ENCODE results near the gene FZR1.

The FZR1 gene

DNA sequence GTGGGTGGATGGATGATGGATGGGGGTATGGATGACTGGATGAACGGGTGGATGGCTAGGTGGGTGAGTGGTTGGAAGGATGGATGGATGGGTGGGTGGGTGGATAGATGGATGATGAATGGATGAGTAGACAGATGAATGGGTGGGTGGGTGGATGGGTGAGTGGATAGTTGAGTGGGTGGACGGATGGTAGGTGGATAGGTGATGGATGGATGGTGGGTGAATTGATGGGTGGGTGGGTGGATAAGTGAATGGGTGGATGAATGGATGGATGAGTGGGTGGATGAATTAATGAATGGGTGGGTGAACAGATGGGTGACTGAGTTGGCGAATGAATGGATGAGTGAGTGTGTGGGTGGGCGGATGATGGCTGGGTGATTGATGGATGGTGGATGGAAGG is 30.7 kb upstream of the FZR1 start:
- FAIRE-seq = no peak
- no peak for DNase-seq (ENCODE audit: insufficient read length, low spot score)
- TF ChIP-seq, protein P1, sequence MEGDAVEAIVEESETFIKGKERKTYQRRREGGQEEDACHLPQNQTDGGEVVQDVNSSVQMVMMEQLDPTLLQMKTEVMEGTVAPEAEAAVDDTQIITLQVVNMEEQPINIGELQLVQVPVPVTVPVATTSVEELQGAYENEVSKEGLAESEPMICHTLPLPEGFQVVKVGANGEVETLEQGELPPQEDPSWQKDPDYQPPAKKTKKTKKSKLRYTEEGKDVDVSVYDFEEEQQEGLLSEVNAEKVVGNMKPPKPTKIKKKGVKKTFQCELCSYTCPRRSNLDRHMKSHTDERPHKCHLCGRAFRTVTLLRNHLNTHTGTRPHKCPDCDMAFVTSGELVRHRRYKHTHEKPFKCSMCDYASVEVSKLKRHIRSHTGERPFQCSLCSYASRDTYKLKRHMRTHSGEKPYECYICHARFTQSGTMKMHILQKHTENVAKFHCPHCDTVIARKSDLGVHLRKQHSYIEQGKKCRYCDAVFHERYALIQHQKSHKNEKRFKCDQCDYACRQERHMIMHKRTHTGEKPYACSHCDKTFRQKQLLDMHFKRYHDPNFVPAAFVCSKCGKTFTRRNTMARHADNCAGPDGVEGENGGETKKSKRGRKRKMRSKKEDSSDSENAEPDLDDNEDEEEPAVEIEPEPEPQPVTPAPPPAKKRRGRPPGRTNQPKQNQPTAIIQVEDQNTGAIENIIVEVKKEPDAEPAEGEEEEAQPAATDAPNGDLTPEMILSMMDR (IDR thresholded peaks at IDR 0.05; ENCODE audit: insufficient read depth, missing control alignments) = no peak

DNA sequence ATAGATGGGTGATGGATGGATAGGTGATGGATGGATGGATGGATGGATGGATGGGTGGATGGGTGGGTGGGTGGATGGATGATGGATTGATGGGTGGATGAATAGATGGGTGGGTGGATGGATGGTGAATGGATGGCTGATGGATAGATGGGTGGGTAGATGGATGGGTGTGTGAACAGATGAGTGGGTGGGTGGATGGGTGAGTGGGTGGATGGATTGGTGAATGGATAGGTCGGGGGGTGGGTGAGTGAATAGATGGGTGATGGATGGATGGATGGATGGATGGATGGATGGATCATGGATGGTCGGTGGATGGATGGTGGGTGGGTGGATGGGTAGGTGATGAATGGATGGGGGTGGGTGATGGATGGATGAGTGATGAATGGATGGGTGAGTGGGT is 29.3 kb upstream of the FZR1 start:
- DNase-seq (ENCODE audit: insufficient read length, low spot score) (no peak), FAIRE-seq (no peak)
- TF ChIP-seq, protein P1 (IDR thresholded peaks at IDR 0.05; ENCODE audit: insufficient read depth, missing control alignments) = no peak

DNA sequence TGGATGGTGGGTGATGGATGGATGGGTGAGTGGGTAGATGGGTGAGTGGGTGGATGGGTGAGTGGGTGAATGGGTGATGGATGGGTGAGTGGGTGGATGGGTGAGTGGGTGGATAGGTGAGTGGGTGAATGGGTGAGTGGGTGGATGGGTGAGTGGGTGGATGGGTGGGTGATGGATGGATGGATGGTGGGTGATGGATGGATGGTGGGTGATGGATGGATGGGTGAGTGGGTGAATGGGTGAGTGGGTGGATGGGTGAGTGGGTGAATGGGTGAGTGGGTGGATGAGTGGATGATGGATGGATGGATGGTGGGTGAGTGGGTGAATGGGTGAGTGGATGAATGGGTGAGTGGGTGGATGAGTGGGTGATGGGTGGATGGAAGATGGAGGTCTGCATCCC is 28.6 kb upstream of the FZR1 start:
- TF ChIP-seq, protein P1 (IDR thresholded peaks at IDR 0.05; ENCODE audit: insufficient read depth, missing control alignments) = no peak
- DNase-seq (ENCODE audit: insufficient read length, low spot score) (no peak), FAIRE-seq (no peak)

DNA sequence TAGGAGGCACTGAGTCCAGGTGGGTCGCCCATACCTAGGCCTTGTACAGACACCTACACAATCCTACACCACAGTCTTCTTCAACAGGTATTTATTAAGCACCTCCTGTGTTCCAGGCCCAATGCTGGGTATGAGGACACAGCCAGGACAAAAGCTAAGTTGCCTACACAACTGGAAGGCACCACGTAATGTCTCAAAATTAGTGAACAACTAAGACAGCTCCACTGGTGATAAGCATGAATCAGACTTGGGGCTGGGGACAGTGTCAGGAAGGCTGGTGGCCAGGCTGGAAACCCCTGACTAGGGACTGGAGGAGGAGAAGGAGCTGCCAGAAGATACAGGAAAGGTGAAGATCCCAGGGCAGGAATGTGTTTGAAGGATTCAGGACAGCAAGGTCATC is 28.2 kb upstream of the FZR1 start:
- no peak for FAIRE-seq

DNA sequence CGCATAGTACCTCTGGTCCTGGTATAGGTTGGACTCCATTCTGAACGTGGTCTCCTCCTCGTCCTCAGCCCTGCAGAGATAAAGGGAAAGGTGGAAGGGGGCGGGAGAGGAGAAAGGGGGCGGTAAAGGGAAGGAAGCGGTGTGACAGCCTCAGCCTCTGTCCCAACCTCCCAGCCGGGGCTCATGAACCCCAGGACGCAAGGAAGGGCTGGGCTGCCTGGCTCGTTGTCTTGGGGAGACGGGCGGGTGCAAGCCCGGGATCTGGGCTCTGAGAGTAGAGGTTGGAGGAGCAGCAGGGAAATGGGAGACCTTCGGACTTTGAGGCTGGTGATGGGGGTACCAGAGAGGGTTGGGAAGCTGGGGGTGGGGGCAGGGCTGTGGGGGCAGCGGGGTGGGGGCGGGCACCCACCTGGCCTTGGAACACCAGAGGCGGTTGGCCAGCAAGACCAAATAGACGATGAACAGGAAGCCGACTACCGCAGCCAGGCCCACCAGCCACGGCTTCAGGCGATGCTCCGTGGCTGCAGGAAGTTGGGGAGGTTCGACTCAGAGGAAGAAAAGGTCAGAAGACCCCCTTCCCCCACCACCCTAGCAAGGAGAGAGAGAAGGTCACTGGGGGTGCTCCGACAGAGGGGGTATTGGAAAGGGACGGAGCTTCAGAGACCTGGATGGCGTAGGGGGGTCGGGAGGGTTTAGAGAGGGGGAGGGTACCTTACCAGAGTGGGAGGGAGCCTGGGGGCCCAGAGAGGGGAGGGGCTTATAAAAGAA is 27.5 kb upstream of the FZR1 start:
- TF ChIP-seq, protein P1 (IDR thresholded peaks at IDR 0.05; ENCODE audit: insufficient read depth, missing control alignments) = no peak
- FAIRE-seq = no peak
- no peak for DNase-seq (ENCODE audit: insufficient read length, low spot score)

More for the DNA sequence above, 28.2 kb upstream of the FZR1 start:
- DNase-seq (ENCODE audit: insufficient read length, low spot score) = no peak
- TF ChIP-seq, protein P1 (IDR thresholded peaks at IDR 0.05; ENCODE audit: insufficient read depth, missing control alignments) = no peak

DNA sequence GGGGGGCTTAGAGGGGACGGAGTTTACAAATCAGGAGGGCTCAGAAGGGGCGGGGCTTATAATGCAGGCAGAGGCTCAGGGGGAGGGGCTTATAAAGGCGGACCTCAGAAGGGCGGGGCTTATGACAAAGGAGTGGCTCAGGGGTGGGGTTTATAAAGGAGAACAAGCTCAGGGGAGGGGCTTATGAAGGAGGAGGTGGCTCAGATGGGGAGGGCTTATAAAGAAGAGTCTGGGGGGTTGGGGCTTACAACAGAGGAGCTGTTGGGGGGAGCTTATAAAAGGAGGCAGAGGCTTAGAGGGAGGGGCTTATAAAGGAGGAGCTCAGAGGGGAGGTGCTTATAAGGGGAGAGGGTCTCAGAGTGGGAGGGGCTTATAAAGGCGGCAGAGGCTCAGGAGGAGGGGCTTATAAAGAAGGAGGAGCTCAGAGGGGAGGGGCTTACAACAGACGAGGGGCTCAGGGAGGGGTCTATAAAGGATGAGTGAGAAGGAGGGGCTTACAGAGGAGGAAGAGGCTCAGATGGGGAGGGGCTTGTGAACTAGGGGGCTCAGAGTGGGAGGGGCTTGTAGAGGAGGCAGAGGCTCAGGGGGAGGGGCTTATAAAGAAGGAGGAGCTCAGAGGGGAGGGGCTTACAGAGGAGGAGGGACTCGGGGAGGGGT is 26.8 kb upstream of the FZR1 start:
- FAIRE-seq = no peak
- no peak for DNase-seq (ENCODE audit: insufficient read length, low spot score)
- TF ChIP-seq, protein P1 (IDR thresholded peaks at IDR 0.05; ENCODE audit: insufficient read depth, missing control alignments) = no peak

DNA sequence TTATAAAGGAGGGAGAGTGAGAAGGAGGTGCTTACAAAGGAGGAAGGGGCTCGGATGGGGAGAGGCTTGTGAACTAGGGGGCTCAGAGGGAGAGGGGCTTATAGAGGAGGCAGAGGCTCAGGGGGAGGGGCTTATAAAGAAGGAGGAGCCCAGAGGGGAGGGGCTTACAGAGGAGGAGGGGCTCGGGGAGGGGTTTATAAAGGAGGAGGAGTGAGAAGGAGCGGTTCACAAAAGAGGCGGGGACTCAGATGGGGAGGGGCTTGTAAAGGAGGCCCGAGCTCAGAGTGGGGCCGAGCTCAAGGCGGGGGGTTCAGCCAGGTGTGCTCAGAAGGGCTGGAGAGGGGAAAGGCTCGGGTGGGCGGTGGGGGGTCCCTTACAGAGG is 26.3 kb upstream of the FZR1 start:
- FAIRE-seq (no peak), DNase-seq (ENCODE audit: insufficient read length, low spot score) (no peak)
- TF ChIP-seq, protein P1 (IDR thresholded peaks at IDR 0.05; ENCODE audit: insufficient read depth, missing control alignments) = no peak
